HG02610 (cell line): ENCODE data around the gene PATZ1.
A peak's percentile ranks its signal among the peaks of the same experiment; 100 is the strongest.
"Not testable (repeated sequence)": the region's sequence is repeated elsewhere in the genome, so short reads cannot be mapped to it uniquely, and the experiment has no call there.

Experiments
- ATAC-seq: cut with Tn5 transposase; IDR thresholded peaks from one replicate; pipeline ENCODE4 v1.9.1; 2021; ENCODE audit warnings: mild to moderate bottlenecking, moderate library complexity; ENCODE audit not compliant: unreplicated experiment

The PATZ1 gene

DNA sequence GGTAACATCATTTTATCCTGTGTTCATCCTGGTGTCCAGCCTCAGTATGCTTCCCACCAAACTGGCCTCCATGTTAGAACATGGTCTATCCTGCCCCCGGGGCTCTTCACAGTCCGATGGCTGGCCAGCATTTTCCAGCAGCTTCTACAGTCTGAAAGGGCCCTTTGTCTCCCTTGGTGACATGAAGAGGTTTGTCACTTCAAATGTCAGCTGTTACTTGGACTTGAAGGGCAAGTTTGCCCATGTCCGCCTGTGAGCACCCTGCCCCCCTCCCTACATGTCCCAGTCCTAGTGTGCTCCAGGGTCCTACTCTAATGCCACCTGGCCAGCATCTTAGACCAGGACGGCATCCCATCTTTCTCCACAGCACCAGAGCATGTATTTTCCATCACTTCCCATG, 24.7 kb downstream of the PATZ1 start:
- no peak for ATAC-seq

DNA sequence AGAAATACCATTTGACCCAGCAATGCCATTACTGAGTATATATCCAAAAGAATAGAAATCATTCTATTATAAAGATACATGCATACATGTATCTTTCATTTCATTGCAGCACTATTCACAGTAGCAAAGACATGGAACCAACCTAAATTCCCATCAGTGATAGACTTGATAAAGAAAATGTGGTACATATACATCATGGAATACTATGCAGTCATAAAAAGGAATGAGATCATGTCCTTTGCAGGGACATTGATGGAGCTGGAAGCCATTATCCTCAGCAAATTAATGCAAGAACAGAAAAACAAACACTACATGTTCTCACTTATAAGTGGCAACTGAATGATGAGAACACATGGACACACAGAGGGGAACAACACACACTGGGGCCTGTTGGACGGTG, 31.9 kb downstream of the PATZ1 start:
- not testable (repeated sequence) for ATAC-seq

DNA sequence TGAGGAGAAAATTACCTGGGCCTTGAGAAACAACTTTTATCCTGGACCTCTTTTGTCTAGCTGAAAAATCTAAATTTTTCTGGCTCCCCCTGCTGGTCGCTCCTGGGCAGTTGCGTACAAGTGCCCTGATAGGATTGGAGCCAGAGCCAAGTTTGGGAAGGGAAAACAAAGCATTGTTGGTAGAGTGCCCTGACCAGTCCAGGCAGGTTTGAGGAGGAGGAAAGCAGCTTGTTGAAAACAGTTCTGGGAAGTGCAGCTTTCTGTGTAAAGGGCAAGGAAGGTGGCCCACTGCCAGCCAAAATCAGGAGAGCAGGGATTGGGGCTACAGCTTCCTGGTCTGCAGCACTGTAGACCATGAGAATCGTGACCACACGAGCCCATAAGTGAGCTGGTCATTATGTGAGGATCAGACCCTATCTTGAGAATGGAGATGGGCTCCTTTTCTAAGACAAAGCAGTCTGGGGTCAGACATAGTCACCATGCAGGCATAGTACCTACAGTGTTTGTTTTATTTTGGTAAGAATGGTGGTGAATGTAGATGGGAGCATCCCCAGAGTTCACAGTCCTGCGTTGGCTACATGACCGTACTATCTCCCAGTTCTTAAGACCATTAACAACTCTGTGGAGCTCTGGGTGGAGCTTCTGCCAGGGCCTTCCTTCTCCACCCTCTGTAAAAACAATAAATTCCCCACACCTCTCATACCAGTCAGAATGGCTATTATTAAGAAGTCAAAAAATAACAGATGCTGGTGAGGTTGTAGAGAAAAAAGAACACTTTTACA, 32.6 kb downstream of the PATZ1 start:
- no peak for ATAC-seq

DNA sequence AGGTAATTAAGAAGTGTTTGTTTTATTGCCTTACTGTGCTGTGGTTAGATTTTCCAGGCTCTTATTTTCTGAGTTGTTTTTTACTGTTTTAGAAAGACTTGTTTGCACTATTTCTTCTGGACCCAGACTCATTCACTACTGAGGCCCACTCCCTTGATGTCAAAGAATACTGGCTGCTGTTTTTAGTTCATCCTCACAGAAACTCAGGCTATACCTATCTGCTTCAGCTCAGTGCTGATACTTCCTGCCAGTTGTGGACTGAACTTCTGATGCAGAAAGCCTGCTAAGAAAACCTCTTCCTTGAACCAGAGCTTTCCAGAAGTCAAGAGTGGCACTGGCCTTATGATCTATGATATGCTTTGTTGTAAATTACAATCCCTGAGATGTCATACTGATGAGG, 38.0 kb downstream of the PATZ1 start:
- no peak for ATAC-seq

DNA sequence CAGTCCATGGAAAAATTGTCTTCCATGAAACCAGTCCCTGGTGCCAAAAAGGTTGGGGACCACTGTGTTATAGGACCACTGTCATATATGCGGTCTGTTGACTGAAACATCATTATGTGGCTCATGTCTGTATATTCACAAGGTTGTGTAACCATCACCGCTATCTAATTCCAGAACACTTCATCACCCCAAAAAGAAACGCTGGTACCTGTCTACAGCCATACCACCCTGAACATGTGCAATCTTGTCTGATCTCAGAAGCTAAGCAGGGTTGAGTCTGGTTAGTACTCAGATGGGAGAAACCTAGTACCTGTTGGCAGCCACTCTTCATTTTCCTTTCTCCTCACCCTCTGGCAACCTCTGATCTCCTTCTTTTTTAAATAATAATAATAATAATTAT, 41.0 kb downstream of the PATZ1 start:
- ATAC-seq, result no peak

DNA sequence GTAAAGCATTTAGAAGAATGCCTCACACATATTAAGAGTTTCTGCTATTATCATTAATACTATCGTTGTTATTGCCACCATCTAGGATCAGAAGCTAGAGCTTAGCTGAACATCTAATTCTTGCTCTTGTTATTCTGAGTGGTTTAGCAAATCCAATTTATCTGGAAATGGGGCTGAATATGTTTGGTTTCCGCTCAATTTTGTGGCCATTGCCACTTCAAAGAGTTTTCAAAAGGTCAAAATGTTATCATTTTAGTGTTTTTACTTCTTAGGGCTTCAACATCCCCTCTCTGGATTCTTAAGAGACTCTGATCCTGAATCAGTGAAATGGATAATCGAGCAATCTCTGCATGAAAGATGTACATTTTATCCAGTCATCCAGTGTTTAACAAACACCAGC, 43.6 kb downstream of the PATZ1 start:
- no peak for ATAC-seq

DNA sequence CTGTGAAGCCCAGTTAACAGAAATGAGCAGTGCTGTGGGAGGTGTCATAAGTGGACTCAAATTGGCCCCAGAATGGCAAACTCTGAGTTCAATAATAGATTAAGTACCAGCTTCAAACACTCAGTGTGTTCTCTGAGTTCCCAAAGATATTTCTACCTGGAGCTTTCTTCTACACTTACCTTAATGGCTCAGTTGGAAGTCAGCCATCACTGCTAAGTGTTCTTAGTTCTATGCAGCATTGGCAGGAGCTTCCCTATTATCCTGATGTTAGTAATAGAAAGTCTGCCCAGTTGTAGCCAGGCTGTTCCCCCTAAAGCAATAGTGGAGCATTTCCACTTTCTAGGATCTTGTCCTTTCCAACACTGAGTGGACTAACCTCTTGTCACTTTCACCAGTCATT, 44.1 kb downstream of the PATZ1 start:
- ATAC-seq, result no peak

DNA sequence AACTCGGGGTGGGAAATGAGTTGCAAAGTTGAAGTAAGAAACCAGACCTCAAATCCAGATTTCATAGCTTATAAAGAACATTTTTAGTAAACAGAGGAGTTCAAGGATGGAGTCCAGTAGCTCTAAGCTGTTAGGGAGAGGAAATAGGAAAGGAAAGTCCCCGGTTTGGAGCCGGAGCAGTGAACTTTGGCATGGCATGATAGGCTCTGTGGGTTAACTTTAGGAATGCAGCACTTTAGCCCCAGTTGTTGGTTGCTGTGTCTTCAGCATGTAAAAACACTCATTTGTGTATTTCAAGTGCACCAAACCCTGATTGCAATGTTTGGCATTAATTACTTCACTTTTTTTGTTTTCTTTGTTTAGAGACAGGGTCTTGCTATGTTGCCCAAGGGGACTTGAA, 45.2 kb downstream of the PATZ1 start:
- no peak for ATAC-seq

DNA sequence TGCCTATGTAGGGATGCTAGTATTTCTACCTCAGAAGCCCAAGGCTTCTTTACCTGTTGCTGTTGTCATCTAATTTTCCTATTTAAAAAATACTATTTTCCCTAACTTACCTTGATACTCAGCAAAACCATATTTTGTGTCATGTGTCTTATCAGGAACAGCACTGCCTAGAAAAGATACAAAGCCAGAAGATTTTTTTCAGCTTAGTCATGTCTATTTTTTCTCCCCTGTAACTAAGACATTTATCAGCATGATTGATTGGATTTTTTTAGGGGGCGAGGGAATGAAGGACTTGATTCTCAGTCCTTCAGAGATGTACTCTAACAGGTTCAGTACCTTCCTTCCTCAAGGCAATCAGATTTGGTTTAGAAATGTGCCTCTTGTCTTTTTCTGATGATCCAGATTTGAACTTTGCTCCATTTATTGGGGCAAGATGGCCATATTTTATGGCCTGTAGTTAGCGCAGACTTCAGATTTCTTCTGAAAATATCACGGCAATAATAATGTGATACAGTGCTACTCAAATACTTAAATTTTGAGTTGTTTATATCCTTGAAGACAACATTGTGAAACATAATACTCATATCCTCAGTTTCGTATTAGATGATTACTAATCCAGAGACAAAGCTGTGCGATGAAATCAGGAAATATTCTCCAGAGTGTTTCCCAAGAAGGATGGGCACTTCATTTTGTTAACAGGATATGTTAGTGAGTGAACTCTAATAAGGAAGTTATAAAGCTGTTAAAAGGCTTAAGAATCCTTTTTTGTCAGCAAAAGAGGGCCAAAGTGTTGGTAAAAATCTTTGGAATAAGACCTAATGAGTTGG, 50.1 kb downstream of the PATZ1 start:
- no peak for ATAC-seq

DNA sequence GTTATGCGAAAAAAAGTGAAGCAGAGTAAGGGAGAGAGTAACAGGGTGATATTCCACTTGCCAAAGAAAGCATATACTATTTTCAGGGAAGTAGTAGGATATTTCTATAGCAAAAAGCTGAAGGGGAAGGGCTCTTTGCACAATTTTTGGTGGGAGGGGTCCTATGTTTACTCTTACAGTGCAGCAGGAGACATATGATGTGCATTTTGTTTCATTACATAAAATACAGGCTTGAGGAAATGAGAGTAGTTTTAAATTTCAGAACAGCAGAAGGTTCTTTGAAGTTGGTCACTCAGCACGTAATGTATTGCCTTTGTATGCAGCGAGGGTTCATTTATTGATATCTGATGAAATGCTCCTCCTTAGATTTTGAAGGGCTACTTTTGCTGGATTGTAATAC, 50.8 kb downstream of the PATZ1 start:
- no peak for ATAC-seq

DNA sequence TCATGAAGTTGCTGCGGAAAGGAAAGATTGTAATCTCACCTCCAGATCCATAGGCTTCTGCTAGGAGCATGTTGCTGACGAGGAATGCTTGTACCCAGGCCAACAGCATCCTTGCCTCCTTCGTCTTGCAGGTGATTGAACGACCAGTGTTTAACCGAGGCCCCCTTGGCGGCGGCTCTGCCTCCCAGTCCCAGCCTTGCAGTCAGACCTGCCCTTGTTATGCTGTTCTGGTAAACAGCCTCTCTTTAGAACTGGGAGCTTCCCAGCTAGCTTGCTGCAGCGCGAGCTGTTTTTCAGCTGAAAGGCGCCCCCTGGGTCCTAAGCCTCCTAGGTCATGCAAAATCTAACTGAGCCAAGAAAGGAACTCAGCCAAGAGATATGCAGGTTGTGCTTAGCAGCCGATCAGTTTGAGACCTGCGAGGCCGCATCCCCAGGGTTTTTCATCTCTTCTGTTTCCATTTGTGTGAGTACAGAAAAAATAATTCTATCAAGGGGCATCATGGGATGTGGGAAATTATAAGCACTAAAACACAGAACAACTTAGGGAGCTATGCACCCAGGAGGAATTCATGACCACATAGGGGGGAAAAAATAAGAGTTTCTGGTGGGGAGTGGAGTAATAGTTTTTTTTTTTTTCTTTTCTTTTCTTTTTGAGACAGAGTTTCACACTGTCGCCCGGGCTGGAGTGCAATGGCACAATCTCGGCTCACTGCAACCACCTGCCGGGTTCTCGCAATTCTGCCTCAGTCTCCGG, 53.7 kb downstream of the PATZ1 start, which contains the start of gene PIK3IP1:
PIK3IP1 (minus strand) TSS at position 253 of the 754 bp plus-strand sequence; CDS start at position 109, 144 bp downstream.
- no peak for ATAC-seq

DNA sequence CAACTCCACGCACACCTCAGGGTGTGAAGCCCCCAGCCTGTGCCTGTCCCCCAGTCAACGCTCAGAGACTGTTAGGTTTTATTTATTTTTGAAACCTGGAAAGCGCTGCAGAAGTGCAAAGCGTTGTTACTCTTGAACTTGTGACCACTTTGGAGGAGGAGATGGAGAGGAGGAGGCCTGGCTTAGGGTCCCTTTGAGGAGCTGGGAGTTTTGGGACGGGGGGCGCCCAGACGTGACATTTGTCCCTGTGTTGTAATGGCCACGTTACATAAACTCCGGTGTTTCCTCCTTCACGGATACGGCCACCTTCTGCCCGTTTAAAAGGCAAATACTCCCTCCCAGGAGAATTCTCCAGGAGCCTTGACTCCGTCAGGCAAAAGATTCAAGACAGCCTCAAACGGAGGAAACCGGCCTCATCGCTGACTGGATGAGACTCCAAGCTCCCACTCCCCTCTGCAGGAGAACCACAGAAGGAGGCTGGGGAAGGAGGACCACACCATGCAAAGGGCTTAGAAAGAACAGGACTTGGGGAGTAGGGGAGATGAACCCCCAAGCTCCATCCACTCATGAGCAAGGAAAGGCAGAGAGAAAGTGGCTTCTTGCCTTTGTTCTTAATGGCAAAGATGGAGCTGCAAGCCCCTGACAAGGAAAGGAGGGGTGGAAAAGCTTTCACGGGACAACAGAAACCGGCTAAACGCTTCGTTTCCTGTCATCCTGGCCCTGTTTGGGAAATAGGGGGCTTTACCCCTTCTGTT, 54.5 kb downstream of the PATZ1 start:
- ATAC-seq, result no peak

DNA sequence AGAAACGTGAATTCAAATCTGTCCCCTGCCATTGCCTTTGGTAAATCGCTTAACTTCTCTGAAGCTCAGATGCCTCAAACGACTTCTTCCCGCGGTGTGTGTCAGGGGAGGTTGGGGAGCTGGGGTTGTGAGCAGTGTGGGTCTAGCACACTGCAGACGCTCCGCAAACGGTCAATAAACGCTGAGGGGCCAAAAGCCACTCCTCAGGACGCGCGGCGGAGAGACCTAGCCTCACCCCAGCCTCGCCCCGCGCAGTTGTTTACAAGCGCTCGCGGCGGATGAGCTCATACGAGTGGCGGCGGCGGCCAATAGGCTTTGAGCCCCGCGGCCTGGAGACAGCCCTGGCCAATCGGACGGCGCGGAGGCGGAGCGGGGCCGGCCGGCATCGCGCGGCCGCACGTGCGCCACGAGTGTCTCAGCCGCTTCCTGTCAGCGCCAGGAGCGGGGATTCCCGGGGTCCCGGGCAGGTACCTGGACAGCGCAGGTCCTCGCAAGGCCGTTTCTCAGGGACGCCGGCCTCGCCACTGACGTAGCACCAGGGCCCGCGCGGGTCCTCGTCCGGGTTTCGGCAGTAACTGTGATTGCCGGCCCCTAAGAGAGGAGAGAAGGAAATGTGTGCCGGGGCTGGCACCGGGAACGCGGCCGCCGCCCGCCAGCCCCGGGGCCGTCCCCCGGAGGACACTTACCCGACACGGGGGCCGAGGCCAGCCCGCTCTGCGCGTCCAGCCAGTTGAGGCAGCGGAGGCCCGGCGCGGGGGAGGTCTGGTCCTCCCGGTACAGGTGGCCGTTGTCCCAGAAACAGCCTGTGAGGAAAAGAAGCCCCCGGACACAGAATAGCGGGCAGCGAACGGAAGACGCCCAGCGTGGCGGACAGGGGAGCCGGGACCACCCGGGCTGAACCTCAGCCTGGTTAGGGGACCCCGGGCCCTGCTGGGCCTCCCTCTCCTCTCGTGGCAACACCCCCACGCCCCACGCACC, 55.4 kb downstream of the PATZ1 start:
- ATAC-seq, result peak; percentile 90

DNA sequence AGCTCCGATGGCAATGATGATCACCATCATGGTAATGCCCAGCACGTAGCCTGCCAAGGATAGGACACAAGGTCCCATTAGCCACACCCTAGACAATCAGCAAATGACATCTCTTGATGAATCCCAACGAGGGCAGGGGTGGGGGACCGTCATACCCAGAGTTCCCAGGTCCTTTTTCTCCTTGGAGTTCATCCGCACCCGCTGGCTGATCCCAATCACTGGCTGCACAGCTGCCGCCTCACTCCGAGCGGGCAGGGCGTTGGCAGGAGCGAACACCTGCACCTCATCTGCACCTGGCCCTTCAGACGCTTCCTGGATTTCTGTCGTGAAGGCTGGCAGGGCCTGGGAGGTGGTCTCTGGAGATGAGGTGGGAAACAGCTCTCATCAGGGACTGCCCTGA, 56.8 kb downstream of the PATZ1 start:
- ATAC-seq, result no peak

DNA sequence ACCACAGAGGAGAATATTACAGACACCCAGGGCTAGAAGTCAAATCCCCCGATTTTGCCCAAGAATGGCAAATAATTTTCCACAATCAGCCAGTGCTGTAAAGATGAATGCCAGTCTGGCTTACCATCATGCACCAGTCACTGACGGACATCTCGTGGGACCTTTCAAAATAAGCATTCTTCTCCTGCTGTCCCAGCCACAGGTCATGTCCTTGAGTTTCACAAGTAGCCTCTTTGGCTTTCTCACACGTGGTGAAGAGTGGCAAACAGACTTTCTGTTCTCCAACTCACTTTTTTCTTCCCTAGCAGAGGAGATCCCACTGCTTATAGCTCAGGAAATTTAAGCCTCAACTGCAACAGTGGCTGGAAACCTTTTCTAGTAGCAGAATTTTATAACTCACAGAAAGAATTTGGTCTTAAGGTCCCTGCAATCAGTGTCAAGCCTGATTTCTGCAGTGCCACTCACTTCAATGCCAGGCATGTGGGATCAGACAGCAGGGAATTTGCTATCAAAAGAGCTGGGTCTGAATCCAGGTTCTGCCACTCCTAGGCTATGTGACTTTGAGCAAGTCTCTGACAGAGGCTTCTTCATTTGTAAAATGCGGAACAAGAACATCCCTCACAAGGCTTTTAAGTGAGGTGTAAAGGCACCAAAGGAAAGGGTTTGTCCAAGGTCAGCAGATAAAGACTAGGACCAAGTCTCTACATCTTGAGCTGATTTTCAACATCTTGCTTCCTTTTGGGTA, 57.5 kb downstream of the PATZ1 start:
- ATAC-seq, result no peak

DNA sequence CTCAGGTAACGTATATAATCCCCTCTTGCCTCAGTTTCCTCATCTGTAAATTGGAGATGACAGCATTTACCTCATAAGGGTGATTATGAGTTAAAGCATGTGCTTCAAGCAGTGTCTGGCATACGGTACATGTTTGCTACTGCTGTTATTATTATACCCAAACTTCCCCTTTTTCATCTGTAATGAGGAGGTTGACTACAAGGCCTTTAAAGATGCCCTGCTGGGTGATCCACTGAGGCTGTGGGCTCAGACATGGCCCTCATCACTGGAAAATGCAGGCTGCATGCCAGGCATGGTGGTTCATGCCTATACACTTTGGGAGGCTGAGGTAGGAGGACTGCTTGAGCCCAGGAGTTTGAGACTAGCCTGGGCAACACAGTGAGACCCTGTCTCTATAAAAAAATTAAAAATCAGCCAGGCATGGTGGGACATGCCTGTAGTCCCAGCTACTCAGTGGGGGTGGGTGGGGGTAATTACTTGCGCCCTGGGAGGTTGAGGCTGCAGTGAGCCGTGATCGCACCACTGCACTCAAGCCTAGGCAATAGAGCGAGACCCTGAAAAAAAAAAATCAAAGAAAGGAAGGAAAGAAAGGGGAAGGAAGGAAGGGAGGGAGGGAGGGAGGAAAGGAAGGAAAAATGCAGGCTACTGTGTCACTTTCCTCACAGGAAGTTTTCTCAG, 58.2 kb downstream of the PATZ1 start:
- ATAC-seq, result no peak

DNA sequence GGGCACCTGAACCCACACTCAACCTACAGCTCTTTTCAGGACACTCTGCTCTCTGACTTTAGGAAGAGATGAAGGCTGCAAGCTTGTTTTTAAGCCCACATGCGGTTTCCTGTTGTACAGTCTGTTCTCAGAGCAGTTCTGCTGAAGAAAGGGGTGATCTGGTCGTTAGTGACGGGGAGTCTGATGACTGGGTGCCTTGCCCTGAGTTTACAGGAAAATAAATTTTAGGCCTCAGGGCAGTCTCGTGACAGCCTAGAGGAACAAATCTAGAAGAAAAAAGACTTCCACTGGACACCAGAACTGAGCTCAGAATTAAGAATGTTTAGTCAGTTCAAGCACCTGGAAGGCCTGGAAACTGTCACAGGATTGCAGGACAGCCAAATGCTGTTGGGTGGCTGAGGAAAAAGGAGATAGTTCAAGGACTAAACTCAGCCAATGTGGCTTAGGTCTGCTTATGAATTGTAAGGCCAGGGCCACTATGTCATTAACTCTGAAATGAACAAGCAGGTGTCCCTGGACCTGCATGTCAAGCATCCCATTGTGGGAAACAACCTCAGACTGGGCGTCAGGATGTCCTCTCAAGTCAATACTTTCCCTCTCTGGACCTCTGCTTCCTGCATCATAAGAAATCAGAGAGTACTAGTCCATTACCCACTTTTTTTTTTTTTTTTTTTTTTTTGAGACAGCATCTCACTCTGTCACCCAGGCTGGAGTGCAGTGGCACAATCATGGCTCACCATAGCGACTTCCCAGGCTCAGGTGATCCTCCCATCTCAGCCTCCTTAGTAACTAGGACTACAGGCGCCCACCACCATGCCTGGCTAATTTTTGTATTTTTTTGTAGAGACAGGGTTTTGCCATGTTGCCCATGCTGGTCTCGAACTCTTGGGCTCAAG, 59.5 kb downstream of the PATZ1 start:
- no peak for ATAC-seq
